Heart left ventricle (tissue), 16 donors: ENCODE results near the gene ZCCHC8. TPM values are rescaled to one million over a fixed set of nuclear protein-coding genes. Genes with fewer than 3 reads are reported as not detected.

Experiments used
- ATAC-seq, 4 donors: fragments of 200-7000 bp; cut with Tn5 transposase; one replicate each; pipeline ENCODE4 v1.9.1; 2020 to 2022; ENCODE audit warnings: moderate library complexity in 4 of 4, mild to moderate bottlenecking in 3 of 4, moderate number of reproducible peaks in 1 of 4
- DNase-seq, 5 donors: peaks; one replicate each; pipeline ENCODE4 v3.0.0-alpha.2; 2020
- H3K27ac ChIP-seq, 12 donors: fragments of 200-600 bp; sonication (generic) in 4 of 12; one replicate each; pipeline versions ENCODE4 v1.5.0 to v1.8.0; 2016 to 2022; ENCODE audit warnings: mild to moderate bottlenecking in 2 of 12
- H3K27me3 ChIP-seq, 9 donors: fragments of 200-600 bp; sonication (generic) in 2 of 9; one replicate each; pipeline versions ENCODE4 v1.5.1 to v1.8.0; 2016 to 2022; ENCODE audit warnings: mild to moderate bottlenecking in 3 of 9
- H3K36me3 ChIP-seq, 9 donors: fragments of 200-600 bp; sonication (generic) in 2 of 9; one replicate each; pipeline versions ENCODE4 v1.5.0 to v1.8.0; 2018 to 2022; ENCODE audit warnings: mild to moderate bottlenecking in 2 of 9
- H3K4me1 ChIP-seq, 12 donors: fragments of 200-600 bp; sonication (generic) in 4 of 12; one replicate each; pipeline versions ENCODE4 v1.5.0 to v1.8.0; 2016 to 2022; ENCODE audit warnings: mild to moderate bottlenecking in 3 of 12
- H3K4me3 ChIP-seq, 12 donors: fragments of 200-600 bp; sonication (generic) in 4 of 12; one replicate each; pipeline versions ENCODE4 v1.5.0 to v1.8.0; 2017 to 2022; ENCODE audit warnings: mild to moderate bottlenecking in 9 of 12, moderate library complexity in 4 of 12
- H3K9me3 ChIP-seq, 12 donors: fragments of 200-600 bp; sonication (generic) in 4 of 12; one replicate each; pipeline versions ENCODE4 v1.5.0 to v1.8.0; 2016 to 2022; ENCODE audit warnings: mild to moderate bottlenecking in 1 of 12
- CTCF ChIP-seq, 12 donors: fragments of 200-600 bp; sonication (generic) in 4 of 12; IDR thresholded peaks; one replicate each; pipeline versions ENCODE4 v1.5.0 to v1.8.0; 2018 to 2022; ENCODE audit warnings: antibody characterized with exemption in 12 of 12, mild to moderate bottlenecking in 5 of 12
- POLR2A ChIP-seq, 2 donors: fragments of 450-650 bp; IDR thresholded peaks; one replicate each; pipeline ENCODE4 v1.6.1; 2017; ENCODE audit warnings: antibody characterized with exemption in 2 of 2, mild to moderate bottlenecking in 2 of 2, moderate library complexity in 2 of 2
- WGBS, 4 donors: extraction: QIAGEN DNeasy Blood & Tissue Kit in 2 of 4; methylation state at CpG; one replicate each; pipeline versions ENCODE4 v1.1.5 to v1.1.7; 2013 to 2018; 5-methylcytosine and 5-hydroxymethylcytosine counted together
- intact Hi-C, 10 donors: fragments of 100-400 bp; cut with DNase I; formaldehyde crosslinking; loops; one replicate each; pipeline versions ENCODE4 v1.11.1 to v1.14.2; 2022
- polyA plus RNA-seq, 2 donors: library from polyadenylated mRNA; stranded (reverse); fragments of 200-250 nt; gene quantifications; one replicate each; pipeline ENCODE4 v1.2.3, GENCODE V29; 2013
- total RNA-seq, 9 donors: library from RNA; depleted of rRNA in 2 of 9; stranded (reverse); fragments of >200 nt in 2 of 9; fragmentation: NEBNext Ultra II Directional in 3 of 9; extraction: Animal tissue kit (Norgen Biotek cat#: 25700) in 3 of 9; gene quantifications; one replicate each; pipeline versions ENCODE4 v1.1.0 to v1.2.4, GENCODE V29; 2016 to 2023
- donor health status: ischemic (EF 13 %, LVEDD 7.1; RV severe dilation, severe dysfunction).
- donor health status: healthy with polysubstance abuse.
- donor health status: DM: no; HTN: yes; CAD: no.
- donor health status: DM: no; HTN: no; CAD: no.
- donor health status: ischemic (EF 25% LVEDD 6.9; RV normal size, moderate dysfunction).
- donor health status: ischemic (EF 25% LVEDD 5.7; RV mildly dilated, moderate dysfunction).
- donor health status: healthy.
- donor health status: DM: yes; HTN: yes; CAD: no.
- donor health status: ischemic (EF 35%, LVEDD 5.7; RV mildly dilated, moderate dysfunction).
- donor health status: nonischemic (EF 11% LVEDD 7.7; RV severe dilation, severe dysfunction).
- donor health status: DM: yes; HTN: yes; CAD: no.
- donor health status: PGD.
- donor health status: ischemic (EF 29% LVEDD 5.4; RV normal size, mild dysfunction).
- donor health status: nonischemic (EF 23%, LVEDD 6.1; RV moderate dilation, normal function).

Gene ZCCHC8
- total and polyA plus RNA-seq, 11 donors = 6.4 to 14.3 (median 8.0) TPM

GRCh38 chr12:122505419-122506051, 4.8 kb upstream of the ZCCHC8 start:
- H3K9me3 ChIP-seq = no peaks in the 10 kb centered on the region
- TF ChIP-seq CTCF (IDR thresholded peaks at IDR 0.05) = no peak
- TF ChIP-seq POLR2A (IDR thresholded peaks at IDR 0.05) = no peak
- WGBS, 4 donors = 85 to 91% (median 89%) methylated on average over 11 of the region's 11 CpGs
- no peak overlapping the region for H3K4me3 ChIP-seq
- H3K4me1 ChIP-seq = peaks cover 0 to 15% (median 5%) of the 10 kb centered on the region in 12 donors
- ATAC-seq (no peak), DNase-seq (no peak)
- H3K27me3 ChIP-seq = no peaks in the 10 kb centered on the region
- no peak overlapping the region for H3K27ac ChIP-seq
- H3K36me3 ChIP-seq = peaks cover 0 to 85% (median 80%) of the 10 kb centered on the region in 9 donors
- intact Hi-C loops = loop anchor here in 1 of 10 donors (2.0 kb wide), 1 partner anchor 21 kb away; no protein-coding TSS in a partner anchor

- H3K36me3 ChIP-seq = peaks cover 0 to 70% (median 64%) of the 10 kb centered on the region in 9 donors
- TF ChIP-seq CTCF (IDR thresholded peaks at IDR 0.05) (no peak), POLR2A (IDR thresholded peaks at IDR 0.05) (no peak)
- intact Hi-C loops = loop anchor here in 2 of 10 donors (2.0 to 5.0 kb wide), 2 partner anchors 19 to 248 kb away; partner anchors contain the start of gene DENR (in 1 of the 2)
- no peaks in the 10 kb centered on the region for H3K27me3 ChIP-seq
- H3K27ac ChIP-seq = no peak overlapping the region
- ATAC-seq (no peak), DNase-seq (no peak)
- WGBS, 4 donors = 78 to 82% (median 78%) methylated on average over 6 of the region's 6 CpGs
- no peaks in the 10 kb centered on the region for H3K9me3 ChIP-seq
- peaks cover 0 to 22% (median 12%) of the 10 kb centered on the region in 12 donors for H3K4me1 ChIP-seq
- no peak overlapping the region for H3K4me3 ChIP-seq
These were observed 3.3 kb upstream of the ZCCHC8 start for GRCh38 chr12:122503783-122504590.

- no peaks in the 10 kb centered on the region for H3K9me3 ChIP-seq
- no peaks in the 10 kb centered on the region for H3K27me3 ChIP-seq
- no peak for ATAC-seq
- no peak overlapping the region for H3K27ac ChIP-seq
- 78 to 85% (median 83%) methylated on average over 3 of the region's 3 CpGs for WGBS, 4 donors
- no peak for DNase-seq
- H3K4me3 ChIP-seq = no peak overlapping the region
- peaks cover 0 to 29% (median 19%) of the 10 kb centered on the region in 12 donors for H3K4me1 ChIP-seq
- no peak for TF ChIP-seq POLR2A (IDR thresholded peaks at IDR 0.05)
- no peak for TF ChIP-seq CTCF (IDR thresholded peaks at IDR 0.05)
- intact Hi-C loops = loop anchor here in 1 of 10 donors (5.0 kb wide), 1 partner anchor 249 kb away; the partner anchor contains the start of gene DENR
- peaks cover 0 to 63% (median 57%) of the 10 kb centered on the region in 9 donors for H3K36me3 ChIP-seq
These were observed 2.5 kb upstream of the ZCCHC8 start for GRCh38 chr12:122503147-122503751.
